COLO829 (cell line): ENCODE measurements around the gene BAZ1A.

Experiments used
- DNase-seq: peaks from one replicate; pipeline ENCODE4 v3.0.0; 2012; ENCODE audit warnings: low spot score

Gene BAZ1A

DNA sequence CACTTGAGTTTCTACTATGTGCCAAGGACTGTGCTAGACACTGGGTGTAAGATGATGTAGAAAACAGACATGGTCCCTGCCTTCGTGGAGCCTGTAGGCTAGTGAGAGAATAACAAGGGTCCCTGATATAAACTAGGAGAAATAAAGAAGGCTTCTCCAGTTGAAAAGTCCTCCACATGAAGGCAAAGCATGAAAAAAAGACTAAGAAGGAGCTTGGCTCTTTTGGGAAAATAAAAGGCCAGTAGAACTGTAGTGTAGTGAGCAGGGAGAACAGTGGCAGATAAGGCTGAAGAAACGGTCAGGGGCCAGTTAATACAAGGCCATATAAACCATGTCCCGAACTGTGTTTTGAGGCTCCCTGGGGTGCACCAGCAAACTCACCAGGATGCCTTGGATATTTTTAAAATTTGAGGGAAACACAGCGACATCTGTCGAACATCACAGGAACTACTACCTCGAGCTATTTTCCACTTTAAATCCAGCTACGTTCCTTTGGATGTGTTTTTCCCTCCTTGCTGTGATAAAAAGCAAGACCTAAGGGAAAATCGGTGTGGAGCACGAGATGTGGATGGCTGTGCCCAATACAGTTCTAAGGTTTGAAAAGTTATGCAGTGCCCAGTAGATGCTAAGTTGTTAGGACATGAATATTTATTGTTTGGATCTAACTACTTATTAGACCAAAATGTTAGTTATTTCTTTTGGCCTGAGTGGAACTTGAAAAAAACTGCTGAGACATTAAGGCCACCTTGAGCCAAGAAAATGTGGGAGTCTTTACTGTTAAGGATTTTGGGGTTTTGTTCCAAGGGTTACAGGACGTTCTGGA is 152.2 kb downstream of the BAZ1A start:
- peak; percentile 69 for DNase-seq

DNA sequence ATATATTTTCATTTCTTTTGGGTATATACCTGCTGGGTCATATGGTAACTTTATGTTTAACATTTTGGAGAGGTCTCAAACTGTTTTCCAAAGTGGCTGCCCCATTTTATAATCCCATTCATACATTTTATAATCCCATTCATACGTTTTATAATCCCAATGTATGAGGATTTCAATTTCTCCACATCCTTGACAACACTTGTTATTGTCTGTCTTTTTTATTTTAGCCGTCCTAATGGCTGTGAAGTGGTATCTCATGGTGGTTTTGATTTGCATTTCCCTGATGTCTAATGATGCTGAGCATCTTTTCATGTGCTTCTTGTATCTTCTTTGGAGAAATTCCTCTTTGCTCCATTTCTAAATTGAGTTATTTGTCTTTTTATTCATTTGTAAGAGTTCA is 154.0 kb downstream of the BAZ1A start:
- DNase-seq: no peak

DNA sequence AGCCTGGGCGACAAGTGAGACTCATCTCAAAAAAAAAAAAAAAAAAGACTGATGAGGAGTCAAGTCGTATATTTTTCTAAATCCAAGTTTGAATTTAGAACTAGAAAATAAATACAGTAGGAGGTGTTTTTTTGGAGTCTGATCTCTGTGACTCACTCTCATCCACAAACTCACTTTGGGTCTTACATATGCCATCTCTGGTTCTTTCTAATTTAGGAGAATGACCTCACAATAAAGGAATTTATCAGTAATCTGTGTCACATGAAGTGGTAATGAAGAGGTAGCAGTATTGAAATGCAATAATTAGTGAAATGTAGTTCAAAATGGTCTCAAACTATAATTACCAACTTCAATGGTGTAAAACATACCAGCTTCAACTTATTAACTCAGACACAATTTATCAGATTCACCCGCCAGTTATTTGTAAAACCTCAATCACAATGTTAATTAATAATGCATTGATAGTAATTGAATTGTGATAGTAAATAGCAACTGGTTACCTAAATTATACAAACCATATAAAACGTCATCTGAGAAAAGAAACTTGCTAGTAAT is 156.3 kb downstream of the BAZ1A start:
- DNase-seq: no peak

DNA sequence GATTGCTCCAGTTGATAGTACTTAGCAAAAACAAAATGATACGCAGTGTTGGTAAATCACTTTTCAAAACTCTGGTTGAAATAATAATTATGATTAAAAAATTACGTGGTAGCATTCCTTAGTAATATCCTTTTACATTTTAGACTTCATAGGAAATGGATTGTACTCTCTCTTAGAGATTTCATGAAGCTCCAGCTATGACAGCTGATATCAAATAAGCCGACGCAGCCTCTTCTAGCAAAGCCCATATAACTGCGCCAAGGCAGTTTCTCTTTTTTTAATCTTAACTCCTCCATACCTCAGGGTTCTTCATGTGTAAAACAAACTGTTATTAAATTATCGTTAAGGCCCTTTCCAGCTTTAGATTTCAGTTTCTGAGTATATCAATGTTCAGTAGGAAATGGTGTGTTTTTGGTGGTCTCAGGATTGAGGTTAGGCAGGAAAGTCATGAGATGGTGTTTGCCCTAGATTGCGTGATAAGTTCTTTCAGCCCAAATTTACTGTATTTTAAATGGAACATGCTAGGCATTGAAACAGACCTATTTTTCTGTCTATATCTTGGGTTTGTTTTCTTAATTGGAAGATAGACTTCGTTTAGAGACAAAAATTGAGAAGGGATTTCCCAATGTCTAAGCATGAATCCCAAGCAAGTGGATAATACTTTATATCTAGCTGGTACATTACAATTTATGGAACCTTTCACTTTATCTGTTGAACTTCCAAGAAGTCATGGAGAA is 159.9 kb downstream of the BAZ1A start:
- DNase-seq: no peak

DNA sequence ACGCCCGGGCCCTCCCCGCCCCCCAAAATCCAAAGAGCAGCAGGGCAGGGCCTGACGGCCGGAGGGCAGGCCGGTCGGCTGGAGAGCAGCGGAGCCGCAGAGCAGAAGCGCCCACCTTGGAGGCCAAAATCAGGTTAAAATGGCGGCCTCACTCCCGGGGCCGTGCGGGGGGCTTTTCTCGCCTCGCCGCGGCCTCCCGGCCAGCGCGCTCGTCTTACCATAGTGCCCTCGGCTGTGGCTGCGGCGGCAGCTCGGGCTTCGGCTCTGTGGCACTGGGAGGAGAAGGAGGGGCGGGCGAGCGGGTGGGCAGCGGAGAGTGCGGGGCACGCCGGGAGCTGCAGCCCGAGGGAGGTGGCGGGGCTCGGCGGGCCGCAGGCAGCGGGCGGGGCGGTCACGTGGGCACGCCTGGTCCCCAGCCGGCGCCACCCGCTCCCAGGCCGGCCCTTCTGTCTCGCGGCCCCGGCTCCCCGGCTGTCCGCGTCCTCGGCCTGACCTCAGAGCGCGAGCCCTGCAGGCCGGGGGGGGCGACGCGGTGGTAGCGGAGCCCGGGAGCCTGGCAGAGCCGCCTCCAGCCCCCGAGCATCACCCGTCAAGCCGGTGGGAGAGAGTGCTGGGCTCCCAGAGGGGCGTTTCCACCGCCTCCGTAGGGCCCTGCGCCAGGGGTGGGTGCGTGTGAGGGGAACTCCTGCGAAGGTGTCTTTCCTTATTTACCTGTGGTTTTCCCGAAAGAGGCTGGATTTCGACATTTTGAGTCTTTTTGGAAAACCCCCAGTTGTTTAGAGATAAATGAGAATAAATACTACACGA is 160.6 kb downstream of the BAZ1A start, which contains the start of gene CFL2:
Gene CFL2 (minus strand): TSS at position 274 of the 807 bp plus-strand sequence. CDS start 53 bp downstream, at position 221.
- peak; percentile 72 for DNase-seq

DNA sequence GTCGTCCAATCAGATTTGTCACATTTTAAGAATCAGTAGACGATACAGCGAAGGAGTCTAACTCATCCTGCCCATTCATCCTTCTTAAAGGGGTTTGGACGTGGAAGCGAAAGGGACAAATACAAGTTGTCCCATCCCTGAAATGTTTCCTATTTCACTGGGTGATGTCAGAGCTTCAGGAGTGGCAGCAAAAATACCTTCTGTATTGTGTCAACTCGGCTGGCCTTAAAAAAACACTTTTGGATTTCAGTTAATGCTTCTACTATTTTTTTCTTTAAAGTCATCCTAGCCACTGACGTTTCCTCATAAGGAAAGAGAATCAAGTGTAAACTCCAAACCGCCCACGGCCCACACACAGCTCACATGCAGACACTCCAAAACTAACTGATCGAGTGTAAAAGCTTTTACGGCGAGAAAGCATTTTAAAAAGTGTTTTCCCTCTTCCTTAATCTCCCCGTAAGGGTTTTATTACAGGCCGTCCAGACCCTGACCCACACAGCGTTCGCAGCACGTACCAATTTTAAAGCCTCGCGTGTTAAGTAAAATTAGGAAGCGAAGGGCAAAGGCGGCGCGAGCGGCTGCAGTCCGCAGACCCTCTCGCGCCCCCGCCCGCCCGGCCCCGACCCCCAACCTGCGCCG is 161.4 kb downstream of the BAZ1A start:
- no peak for DNase-seq

DNA sequence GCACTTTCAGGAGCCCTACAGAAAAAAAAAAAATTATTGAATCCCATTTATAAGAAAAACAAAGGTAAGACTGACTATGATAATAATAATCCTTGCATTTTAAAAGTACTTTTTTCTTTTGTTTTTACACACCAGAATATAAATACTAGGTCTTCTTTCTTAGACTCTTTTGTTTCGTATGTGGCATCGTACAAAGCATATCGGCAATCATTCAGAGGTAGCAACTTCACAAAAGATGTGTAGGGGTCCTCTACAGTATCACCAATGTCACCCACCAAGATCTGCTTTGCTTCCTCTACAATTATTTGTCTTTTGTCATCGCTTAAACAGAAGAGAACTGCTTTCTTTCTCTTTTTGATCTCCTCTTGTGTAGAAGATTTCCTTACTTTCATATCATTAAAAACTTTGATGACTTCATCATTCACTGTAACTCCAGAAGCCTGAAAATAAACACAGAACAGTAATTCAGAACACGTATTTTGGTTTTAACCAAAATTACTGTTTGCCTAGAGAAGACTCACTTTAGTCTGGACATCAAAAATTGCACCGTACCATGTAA is 162.0 kb downstream of the BAZ1A start:
- DNase-seq: no peak

DNA sequence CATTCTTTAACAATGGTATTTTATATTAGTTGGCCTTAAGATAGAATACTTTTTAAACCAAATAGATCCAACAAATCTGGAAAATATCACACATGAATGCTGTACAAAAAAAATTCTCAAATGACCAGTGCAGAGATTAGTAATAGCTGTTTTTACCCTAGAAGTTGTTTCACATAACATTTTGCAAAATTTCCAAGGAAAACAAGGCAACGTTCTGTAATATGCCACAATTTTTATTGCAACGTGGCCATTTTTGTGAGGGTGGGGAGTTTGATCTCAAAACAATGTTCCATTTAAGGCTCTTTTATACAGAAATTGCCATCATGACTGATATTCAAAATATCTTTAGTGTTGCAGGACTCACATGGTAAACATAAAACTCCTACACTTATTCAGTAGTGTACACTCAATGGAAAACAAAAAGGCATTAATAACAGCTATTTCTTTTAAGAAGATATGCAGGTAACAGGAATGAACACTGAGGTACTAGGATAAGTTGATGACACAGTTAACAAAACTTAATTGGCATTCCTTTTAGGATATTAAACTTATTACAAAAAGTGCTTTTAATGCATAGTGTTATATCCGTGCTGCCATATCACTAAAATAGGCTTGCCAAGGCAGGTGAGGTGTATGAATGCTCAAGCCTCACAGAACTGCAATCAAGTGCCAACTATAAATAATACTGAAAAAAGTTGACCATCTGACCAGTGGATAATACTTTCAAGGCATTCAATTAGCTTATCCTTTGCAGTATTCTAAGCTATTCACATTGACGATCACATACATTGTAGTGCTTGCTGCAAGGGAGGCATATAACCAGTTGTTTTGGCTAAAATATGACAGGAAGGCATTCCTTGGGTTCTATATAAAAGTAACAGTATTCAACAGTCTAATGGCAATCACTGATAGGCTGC is 163.1 kb downstream of the BAZ1A start:
- DNase-seq: no peak

DNA sequence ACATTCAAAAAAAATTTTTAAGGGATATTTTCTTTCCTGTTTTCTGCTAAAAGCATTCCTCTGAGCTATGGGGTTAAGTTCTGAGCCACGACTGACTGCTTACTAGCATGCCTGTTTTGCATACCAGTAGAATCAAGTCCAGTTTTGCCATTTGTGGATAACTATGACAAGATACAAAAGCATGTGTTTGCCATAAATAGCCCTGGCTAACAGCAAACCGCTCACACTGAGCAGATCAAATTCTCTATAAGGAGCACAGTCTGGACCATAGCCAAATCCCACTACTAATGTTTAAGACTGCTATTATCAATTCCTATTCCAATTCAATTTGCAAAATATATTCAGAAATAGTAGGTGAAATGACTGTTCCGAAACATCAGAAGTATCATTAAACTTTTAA is 164.0 kb downstream of the BAZ1A start:
- peak; percentile 54 for DNase-seq

DNA sequence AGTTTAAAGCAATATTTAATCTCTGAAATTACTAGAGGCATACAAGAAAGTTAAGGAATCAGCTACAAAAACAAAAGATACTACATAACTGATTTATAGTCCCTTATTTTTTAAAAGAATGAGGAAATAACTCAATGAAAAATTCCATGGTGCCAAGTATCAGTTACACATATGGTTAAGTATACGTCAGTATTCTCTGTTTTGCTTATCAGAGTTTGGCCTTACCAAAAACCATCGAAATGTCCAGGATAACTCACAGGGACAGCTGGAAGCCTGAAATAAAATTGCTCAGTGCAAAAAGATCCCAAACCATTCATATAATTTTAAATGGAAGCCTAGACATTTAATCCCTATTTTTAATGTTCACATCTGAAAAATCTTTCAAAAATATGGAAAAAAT is 164.4 kb downstream of the BAZ1A start:
- DNase-seq: no peak

DNA sequence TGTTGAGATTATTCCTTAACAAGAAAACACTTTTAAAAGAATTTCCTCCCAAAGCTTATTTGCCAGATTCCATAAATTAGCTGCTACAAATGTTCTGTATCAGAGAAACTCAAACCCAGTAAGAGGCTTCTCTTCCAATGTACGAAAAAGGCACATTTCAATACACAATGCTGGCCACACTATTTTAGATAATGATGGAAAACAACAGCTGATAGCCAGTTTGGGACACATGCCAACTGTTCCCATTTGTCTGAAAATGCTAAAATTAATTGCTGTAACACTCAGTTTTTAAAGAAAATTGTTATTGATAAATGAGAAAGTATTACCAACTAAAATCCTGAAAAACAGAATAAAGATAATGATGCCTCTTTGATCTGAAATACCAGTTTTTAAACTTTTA is 165.2 kb downstream of the BAZ1A start:
- DNase-seq: no peak

DNA sequence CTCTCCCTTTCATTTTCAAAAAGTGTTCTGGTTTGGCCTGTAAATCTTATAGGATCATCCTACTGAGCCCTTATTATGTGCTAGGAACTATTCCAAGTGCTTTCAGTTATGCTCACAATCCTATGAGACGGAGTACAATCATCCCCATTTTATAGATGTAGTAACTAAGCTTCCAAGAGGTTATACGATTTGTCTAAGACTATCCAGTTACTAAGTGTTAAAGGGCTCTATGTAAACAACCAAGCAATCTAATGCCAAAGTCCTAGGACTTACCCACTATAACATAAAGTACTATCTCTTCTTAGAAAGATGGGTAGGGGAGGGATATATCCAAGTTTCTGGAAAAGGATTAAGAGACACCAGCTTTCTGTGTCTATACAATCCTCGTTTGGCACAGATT is 167.4 kb downstream of the BAZ1A start:
- DNase-seq: no peak
